ENCODE results near the gene LITAF.

The LITAF gene

DNA sequence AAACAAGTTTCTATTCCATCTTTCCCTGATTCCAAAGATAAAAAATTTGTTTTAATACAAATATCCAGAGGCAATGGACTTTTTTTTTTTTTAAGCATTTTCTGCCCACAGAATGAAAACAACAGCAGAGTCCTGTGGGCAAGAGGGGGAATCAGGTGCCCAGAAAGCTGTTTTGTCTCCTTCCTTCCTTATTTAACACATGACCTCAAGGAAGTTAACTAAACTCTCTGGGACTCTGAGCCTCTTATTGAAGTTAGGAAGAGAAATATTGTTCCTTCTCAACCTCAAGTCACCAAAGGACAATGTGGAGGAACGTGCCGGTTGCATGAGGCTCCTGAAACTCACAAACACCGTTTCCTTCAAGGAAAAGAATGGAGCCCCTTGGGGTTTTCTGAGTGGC lies 34.9 kb downstream of the LITAF start:
- no peak for DNase-seq (ENCODE audit: low read depth in 2 of 2)

DNA sequence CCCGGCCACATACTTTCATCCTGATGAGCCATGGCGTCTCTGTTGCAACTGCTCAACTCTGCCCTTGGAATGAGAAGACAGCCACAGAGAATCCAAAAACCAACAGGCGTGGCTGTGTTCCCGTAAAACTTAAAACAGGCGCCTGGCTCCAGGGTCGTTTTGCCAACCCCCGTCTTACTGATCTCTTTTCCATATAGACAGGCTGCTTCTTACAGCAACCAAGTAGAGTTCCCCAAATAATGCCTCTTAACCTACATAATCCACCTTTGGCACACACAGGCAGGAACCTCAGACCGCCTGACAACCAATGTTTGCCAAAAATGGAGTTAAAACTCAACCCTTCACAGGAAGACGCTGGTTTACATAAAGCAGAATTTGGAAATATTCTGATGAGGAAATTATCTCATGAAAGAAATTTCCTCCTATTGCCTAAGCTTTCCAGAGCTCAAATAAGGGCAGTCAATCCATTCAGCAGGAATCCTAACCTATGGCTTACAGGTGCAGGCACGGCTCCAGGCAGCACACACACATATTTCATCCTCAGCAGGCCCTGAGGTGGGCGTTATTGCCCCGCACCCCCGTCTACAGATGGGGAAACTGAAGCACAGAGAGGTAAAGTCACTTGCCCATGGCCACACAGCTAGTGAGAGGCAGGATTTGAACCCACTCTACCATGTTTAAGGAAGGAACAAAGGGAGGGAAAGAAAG lies 35.8 kb downstream of the LITAF start:
- no peak for DNase-seq (ENCODE audit: low read depth in 2 of 2)

DNA sequence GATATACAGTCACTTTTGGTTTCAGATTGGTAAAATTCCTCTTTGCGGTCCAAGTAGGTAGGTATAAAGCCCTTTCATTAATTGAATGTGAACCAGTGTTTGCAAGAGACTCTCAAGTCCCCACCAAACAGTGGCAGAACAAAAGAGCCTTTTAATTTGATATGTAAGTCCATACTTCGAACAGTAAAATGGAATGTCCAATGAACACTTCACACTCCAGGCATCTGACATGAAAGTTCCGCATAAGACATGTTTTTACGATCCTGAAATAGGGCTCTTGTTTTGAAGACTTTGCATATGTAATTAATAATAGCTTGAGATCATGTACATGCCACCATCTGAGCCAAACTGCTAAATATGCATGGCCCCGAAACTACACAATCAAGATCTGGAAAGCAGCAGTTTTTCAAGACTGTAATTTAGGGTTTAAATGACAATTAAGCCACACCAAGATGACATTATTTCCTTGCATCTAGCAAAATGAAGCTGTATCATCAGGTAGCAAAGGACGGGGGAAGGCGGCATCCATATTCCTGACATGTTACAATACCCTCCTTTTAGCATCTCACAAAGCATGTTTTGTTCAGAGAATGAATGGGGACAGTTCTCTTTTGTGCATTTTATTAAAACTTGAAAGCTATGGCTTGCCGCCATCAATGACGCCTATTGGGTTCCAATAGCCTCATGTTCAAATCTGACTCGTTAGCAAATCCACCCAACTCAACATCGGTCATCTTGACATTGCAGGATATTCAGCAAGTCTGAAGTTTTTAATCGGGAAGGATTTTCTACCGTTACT lies 39.4 kb downstream of the LITAF start:
- DNase-seq (ENCODE audit: low read depth in 2 of 2): no peak

DNA sequence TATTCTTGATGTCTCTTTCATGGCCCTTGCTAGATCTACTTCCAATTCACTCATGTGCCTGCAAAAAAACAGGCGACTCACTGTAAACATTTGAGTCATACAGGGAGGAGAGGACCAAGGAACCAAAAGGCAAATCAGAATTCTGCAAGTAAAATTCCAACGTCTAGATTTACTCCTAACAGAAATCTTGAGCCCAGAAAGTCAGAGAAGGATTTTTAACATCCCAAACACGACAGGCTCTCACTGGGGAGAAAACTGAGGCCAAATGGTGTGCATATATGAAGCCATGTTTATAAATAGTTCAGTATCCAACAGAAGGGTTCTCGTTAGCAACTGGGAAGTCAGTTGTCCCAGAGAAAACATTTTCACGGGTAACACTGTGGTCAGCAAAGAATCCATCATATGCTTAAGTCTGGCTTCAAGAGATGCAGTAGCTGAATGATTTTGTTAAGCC lies 40.1 kb downstream of the LITAF start:
- no peak for DNase-seq (ENCODE audit: low read depth in 2 of 2)

DNA sequence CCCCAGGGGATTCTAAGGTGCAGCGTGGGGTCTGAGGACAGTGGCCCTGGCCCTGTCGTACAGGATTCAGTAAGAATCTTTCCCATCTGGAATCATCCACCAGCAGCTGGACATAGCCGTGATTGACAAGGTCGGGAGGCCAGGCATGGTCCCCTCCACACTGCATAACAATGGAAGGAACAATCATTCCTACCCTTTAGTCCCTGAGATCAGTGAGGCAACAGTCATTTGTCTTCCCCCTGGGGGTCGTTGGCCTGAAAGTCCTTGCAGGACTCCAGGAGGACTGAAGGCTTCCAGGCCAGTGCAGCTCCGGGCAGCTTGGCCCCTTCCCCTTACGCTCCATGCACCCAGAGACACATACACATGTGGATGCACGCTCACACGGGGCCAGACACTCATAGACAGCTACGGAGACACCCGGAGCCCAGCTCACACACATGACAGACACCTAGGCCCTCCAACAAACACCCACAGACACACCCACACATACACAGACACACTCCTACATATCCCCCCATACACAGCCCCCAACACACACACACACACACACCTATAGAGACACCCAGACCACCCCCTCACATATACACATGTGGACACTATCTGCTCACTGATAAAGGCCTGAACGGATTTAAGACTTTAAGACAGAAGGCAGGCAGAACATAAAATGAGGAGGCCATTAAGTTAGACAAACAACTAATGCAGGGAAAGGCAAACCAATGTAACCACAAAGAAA lies 42.9 kb downstream of the LITAF start:
- no peak for DNase-seq (ENCODE audit: low read depth in 2 of 2)

DNA sequence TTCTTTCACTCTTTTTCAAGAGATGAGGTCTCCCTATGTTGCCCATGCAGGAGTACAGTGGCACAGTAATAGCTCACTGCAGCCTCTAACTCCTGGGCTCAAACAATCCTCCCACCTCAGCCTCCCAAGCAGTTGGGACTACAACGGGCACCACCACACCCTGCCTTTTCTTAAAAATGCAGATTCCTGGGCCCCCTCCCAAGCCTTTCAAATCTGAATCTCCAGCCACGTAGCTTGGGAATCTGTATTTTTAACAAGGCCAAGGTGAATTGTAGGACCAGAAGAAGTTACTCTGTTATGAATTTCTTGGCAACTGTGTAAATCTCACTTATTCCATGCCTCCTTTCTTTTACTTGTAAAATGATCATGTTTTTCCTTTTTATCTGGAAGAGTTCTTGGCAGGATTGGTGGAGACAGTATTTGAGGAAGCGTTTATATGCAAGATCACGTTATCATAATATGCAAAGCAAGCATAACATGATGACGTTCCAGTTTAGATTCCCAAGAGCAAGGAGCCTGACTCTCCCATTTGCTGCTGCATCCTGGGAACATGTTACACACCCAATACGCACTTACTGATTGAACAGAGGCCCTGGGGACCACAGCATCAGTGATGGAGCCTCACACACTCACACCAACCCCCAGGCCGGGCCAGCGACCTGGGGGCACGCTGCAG lies 44.5 kb downstream of the LITAF start:
- no peak for DNase-seq (ENCODE audit: low read depth in 2 of 2)

DNA sequence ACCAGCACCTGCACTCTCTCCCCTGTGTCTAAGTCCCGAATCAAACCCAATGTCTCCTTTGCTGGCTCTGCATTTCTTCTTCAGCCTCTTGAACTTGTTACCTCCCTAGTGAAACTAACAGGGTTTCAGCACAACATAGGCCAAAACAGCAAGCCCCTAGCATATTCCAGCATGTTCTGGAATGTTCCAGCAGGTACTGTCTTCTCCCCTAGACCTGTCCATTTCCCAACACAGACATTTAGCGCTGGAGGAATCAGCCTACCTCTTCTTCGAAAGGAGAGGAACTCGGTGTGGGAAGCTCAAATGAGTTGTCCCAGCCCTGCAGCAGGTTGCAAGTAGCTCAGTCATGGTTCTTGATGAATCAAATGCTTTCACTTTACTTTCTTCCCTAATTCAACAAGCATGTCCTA lies 47.1 kb downstream of the LITAF start:
- no peak for DNase-seq (ENCODE audit: low read depth in 2 of 2)

DNA sequence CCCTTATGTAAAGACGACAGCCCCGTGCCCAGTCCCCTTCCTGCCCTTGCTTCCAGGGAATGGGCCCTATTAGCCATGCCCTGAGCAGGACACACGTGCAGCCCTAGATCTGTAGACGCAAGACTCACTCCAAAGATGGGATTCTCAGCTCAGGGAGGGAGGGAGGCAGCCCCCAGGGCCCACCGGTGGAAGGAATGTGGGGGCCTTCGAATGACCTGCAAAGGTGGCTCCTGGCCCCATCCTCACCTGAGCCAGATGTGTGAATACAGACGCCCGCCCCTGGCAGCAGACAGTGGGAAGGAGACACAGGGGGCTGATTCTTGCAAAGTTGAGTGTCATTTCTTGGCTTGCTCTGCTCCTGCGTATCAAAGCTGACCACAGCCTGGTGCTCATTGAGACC lies 47.8 kb downstream of the LITAF start:
- DNase-seq (ENCODE audit: low read depth in 2 of 2): no peak

DNA sequence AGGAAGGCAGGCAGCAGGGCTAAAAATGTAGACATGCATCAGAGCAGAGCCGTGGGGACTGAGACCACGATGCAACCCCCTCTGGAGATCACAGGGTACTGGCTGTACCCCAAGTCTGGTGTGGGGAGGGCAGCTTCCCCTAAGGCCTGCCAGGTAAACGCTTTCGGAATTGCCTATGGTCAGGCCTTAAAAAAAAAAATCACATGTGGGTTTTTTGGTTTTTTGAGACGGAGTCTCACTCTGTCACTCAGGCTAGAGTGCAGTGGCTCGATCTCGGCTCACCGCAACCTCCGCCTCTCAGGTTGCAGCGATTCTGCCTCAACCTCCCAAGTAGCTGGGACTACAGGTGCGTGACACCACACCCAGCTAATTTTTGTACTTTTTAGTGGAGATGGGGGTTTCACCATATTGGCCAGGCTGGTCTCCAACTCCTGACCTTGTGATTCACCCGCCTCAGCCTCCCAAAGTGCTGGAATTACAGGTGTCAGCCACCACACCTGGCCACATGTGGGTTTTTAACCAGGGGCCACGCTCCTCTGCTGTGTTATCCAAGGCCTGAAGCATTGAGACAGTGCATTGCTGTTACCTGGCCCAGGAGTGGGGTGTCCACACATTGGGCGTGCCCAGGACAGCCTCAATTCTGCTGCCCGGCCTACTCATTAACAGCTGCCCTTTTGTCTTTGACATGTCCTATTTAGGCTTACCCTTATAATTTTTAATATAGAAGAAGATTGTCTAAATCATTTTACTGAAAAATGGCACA lies 50.4 kb downstream of the LITAF start:
- DNase-seq (ENCODE audit: low read depth in 2 of 2): no peak

DNA sequence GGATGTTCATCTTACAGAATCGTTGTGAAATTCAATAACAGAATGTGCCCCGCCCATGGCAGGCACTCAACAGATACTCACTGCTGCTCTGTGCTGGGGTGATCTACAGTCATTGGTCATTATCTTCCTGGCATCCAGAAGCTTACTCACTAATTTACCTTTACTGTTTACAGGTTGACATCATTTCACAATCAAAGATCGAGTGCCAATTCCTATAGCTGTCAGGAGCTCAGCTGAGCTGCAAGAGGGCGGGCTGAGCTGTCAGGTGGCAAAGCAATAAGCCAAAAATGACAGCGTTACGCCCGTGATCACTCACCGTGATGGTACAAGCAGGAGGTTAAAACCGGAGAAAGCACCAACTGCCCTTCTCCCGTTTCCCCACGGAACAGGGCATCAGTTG lies 51.2 kb downstream of the LITAF start:
- DNase-seq (ENCODE audit: low read depth in 2 of 2): no peak

DNA sequence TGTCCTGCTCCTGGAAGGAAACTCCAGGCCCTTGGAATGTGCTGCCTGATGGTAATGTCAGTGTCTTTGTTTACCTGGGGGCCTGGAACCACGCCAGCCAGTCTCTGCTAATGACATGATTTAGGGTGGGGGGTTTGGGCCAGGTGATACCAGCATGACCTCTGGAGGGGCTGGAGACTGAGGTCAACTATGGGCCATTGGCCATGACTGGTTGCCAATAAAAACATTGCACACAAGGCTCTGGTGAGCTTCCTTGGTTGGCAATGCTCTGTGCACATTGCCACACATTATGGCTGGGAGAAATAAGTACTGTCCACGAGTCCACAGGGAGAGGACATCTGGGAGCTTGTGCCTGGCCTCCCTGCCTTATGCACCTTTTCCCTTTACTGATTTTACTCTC lies 52.5 kb downstream of the LITAF start:
- DNase-seq (ENCODE audit: low read depth in 2 of 2): no peak

DNA sequence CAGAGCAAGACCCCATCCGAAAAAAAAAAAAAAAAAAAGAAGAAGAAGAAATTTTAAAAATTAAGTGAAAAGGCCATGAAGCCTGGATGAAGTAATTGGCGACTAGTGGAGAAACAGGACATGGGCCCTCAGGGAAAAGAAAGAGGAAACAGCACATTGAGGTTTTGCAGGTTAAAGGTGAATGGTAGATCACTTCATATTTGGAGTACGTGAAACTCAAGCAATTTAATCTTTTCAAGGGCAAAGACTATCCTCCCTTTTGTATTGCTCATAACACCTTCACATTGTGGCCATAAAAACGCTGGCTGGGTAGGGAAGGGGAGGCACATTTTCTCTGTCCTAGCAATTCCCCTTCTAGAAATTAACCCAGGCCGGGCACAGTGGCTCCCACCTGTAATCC lies 53.1 kb downstream of the LITAF start:
- DNase-seq (ENCODE audit: low read depth in 2 of 2): no peak

DNA sequence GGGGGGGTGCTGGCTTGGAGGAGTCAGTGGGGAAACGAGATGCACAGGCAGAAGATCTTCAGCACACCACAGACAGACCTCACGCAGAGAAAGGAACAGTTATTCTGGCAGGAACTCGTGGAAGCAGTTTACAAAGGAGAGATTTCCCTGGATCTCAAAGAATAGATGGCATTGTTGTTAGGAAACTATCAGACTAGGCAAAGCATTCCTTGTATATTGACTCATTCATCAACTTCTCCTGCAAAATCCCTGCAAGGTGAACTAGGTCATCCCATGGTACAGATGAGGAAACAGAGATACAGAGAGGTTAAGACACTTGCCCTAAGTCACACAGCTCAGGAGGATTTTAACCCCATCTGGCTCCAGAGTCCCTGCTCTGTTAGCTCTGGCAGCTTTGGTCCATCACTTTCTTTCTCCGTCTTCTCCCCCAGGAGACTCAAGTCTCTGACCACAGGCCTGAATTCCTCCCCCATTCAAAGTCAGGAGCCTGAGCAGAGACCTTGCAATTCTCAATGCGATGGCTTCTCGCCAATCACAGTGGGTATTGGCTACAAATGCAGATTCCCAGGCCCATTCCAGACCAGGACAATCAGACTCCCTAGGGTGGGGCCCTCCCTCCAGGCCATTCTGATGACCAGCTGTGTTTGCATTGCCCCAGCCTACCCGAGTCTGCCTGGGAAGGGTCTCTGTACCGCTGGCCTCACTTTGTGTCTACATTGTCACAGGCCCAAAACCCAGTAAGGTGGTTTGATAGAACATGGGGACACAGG lies 56.4 kb downstream of the LITAF start:
- no peak for DNase-seq (ENCODE audit: low read depth in 2 of 2)

DNA sequence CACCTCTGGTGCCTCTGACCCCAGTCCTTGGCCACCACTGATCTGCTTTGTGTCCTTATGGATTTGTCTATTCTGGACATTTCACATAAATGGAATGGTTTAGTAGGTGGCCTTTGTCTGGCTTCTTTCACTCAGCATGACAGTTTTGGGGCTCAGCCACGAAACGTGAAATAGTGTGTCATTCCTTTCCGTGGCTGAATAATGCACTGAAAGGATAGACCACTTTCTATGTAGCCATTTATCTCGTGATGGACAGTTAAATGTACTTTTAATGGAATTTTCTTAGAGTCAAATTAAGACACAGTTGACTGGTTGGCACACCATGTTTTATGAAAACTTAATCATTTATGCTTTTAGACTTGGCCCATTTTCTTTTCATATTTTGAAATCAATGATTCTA lies 57.4 kb downstream of the LITAF start:
- no peak for DNase-seq (ENCODE audit: low read depth in 2 of 2)

DNA sequence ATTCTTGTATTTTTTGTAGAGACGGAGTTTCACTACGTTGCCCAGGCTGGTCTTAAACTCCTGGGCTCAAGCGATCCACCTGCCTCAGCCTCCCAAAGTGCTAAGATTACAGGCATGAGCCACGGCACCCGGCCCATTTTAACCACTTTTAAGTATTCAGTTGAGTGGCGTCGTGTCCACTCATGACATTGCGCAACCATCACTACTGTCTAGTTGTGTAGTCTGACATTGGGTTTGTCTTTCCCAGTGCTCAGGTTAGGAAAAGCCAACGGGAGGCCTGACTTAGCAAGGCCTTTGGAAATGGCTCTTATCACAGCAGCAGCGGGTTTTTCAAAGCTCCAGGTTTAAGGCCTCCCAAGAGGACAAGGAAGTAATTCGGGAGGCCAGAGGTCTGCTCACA lies 58.7 kb downstream of the LITAF start:
- no peak for DNase-seq (ENCODE audit: low read depth in 2 of 2)

DNA sequence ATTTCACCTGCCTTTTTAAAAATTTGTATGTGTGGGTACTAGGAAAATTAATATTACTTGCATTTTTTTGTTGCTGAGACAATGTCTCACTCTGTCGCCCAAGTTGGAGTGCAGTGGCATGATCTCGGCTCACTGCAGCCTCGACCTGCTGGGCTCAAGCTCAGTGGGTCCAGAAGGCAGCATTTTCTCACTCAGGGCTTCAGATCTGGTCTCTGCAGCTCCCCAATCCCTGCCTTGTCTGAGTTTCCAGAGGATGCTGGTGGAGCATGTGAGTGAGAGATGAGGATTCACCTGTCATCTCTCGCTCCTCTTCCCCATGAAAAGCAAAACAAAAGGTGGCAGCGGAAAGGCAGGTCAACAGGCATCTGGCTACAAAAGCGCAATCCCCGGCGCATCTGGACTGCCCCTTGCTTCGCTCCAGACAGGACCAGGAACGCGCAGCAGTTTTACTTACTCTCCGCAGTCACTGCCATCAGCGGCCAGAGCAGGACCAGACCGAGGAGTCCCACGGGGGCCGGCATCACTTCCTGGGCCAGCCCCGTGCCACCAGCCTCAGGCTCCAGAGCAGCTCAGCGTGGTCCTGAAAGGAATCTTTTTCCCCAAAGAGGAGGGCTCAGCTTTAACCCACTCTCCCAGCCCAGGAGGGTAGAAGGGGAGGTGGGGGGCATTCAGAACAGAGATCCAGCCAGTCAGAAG lies 59.9 kb downstream of the LITAF start:
- DNase-seq (ENCODE audit: low read depth in 2 of 2): no peak

DNA sequence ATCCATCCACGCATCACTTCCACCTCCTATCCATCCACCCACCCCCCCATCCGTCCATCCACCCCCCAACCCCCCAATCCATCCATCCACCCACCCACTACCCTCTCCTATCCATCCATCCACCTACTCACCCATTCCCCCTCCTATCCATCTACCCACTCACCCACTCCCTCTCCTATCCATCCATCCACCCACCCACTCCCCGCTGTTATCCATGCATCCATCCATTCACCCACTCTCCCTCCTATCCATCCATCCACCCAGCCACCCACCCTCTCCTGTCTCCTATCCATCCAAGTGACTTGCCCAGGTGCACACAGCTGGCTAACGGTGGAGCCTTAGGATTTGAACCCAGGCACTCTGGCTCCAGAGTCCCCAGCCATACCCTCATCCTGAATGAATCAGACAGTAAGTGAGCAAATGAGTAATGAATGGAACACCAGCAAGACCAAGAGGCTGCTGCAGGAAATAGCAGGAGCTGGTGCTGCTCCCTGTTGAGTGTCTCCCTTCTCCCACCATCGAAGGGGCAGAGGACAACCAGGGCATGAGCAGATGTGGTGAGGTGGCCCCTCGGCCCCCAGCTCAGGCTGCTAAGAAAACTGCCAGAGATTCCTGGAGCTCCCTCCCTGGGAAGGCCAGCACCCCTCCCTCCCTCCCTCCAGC lies 62.5 kb downstream of the LITAF start:
- no peak for DNase-seq (ENCODE audit: low read depth in 2 of 2)

DNA sequence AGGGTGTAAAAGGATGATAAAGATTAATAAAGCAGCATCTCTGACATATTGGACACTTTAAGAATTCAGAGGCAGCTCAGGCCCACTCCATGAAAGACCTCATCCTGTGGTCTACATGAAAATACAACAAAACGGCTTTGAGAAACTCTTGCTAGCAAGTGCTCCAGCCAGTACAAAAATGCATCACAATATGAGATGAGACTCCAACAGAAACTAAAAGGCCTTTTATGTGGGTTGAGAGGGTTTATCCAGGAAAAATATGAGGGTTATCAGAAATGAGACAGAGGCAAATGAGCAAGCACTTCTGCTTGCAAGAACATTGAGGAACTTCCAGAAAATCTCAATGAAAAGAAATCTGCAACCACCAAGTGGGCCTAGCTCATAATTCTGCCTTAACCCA lies 65.7 kb downstream of the LITAF start:
- no peak for DNase-seq (ENCODE audit: low read depth in 2 of 2)

DNA sequence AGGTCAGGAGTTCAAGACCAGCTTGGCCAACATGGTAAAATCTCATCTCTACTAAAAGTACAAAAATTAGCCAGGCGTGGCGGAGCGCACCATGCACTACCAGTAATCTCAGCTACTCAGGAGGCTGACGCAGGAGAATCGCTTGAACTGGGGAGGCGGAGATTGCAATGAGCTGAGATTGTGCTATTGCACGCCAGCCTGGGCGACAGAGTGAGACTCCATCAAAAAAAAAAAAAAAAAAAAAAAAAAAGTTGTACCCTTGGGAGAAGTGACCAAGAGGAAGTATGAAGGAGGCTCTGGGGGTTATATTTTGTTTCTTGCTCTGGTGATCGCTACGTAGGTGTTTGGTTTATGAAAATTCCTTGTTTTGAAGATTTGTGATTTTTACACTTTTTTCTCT lies 66.3 kb downstream of the LITAF start:
- DNase-seq (ENCODE audit: low read depth in 2 of 2): no peak

DNA sequence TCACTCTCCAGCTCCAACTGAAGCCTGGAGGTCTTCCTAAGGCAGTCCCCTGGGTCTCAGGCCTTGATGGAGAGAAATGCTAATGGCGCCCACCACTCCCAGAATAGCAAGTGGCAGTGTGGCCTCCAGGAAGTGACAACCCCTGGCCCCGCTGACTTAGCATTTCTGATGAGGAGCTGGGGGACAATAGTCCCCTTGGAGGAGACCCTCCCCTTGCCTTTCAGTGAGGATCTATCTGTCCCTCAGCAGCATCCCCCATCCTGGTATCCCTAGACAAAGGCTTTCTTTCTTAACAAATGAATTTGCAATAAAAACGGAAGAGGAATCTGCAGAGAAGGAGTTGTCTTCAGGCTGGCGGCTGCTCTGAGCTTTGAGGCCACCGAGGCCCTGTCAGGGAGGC lies 68.8 kb downstream of the LITAF start:
- DNase-seq (ENCODE audit: low read depth in 2 of 2): no peak
